ENCODE results near the gene ATP6V1B1.
A peak's percentile ranks its signal among the peaks of the same experiment; 100 is the strongest.

The ATP6V1B1 gene

DNA sequence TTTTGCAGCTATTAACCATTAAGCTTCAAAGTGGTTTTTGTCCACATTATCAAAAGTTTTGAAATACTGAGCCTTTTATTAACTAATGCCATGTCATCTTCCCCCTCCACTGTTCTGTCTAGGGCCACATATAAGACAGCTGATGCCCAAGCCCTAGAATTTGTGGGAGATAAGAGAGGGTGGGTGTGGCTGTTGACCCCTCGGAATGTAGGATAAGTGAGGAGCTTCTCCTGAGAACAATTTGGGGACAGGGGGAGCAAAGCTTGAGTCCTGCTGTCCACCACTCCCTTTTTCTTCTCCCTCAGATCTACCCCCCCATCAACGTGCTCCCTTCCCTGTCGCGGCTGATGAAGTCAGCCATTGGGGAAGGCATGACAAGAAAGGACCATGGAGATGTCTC lies 28.4 kb downstream of the ATP6V1B1 start:
- TF ChIP-seq, protein P1, sequence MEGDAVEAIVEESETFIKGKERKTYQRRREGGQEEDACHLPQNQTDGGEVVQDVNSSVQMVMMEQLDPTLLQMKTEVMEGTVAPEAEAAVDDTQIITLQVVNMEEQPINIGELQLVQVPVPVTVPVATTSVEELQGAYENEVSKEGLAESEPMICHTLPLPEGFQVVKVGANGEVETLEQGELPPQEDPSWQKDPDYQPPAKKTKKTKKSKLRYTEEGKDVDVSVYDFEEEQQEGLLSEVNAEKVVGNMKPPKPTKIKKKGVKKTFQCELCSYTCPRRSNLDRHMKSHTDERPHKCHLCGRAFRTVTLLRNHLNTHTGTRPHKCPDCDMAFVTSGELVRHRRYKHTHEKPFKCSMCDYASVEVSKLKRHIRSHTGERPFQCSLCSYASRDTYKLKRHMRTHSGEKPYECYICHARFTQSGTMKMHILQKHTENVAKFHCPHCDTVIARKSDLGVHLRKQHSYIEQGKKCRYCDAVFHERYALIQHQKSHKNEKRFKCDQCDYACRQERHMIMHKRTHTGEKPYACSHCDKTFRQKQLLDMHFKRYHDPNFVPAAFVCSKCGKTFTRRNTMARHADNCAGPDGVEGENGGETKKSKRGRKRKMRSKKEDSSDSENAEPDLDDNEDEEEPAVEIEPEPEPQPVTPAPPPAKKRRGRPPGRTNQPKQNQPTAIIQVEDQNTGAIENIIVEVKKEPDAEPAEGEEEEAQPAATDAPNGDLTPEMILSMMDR (IDR thresholded peaks at IDR 0.05; ENCODE audit: borderline replicate concordance, insufficient read depth, low read depth, low read length), result no peak
- no peak overlapping the region for H3K4me3 ChIP-seq (ENCODE audit: low read depth, low read length)

DNA sequence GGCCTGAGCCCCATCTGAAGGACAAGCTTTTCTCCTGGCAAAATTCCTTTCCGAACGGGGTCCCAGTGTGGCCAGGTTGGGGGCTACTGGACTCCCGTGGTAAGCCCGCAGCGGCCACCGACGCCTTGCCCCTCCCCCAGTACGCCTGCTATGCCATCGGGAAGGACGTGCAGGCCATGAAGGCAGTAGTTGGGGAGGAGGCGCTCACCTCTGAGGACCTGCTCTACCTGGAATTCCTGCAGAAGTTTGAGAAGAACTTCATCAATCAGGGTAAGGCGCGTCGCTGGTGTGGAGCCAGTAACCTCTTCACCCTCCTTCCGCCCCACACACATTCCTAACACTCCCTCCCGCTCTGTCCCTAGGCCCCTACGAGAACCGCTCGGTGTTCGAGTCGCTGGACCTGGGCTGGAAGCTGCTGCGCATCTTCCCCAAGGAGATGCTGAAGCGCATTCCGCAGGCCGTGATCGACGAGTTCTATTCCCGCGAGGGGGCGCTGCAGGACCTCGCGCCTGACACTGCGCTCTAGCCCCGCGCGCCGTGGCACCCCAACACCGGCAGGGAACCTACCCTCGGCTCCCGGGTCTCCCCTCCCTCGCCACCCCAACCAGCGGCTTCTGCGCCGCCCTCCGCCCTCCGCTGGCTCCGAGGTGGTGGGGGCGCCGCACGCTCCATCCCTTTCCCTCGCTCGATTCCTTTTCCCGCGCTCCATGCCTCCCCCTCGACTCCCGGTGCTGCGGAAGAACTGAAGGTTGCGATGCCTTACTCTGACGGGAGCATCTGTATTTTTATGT lies 29.1 kb downstream of the ATP6V1B1 start:
- H3K4me3 ChIP-seq (ENCODE audit: low read depth, low read length), result peak overlapping the region; percentile 48
- TF ChIP-seq, protein P1 (IDR thresholded peaks at IDR 0.05; ENCODE audit: borderline replicate concordance, insufficient read depth, low read depth, low read length), result peak; percentile 95

DNA sequence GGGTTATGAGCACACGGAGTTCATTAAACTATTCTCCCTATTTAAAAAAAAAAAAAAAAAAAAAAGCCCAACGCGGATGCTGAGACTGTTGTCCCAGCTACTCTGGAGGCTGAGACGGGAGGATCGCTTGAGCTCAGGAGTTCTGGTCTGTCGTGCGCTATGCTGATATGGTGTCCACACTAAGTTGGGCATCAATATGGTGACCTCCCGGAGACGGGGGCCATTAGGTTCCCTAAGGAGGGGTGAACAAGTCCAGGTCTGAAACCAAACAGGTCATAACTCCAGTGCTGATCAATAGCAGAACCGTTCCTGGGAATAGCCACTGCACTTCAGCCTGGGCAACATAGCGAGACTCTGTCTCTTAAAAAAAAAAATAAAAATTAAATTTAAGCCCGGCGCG lies 29.8 kb downstream of the ATP6V1B1 start:
- peak overlapping the region; percentile 48 for H3K4me3 ChIP-seq (ENCODE audit: low read depth, low read length)

DNA sequence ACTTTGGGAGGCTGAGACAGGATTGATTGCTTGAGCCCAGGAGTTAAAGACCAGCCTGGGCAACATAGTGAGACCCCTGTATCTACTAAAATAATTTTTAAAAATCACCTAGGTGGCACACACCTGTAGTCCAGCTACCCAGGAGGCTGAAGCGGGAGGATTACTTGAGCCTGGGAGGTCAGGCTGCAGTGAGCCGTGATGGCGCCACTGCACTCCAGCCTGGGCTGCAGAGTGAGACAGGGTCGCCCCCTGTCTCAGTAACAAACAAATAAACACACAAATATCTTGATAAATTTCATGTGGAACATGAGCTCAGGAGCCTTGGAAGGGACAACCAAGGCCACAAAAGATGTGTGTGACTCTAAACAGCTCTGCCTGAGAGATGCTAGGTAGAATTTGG lies 31.0 kb downstream of the ATP6V1B1 start:
- TF ChIP-seq, protein P1 (IDR thresholded peaks at IDR 0.05; ENCODE audit: borderline replicate concordance, insufficient read depth, low read depth, low read length), result no peak
- no peak overlapping the region for H3K4me3 ChIP-seq (ENCODE audit: low read depth, low read length)

More for the DNA sequence above, 29.8 kb downstream of the ATP6V1B1 start:
- TF ChIP-seq, protein P1 (IDR thresholded peaks at IDR 0.05; ENCODE audit: borderline replicate concordance, insufficient read depth, low read depth, low read length), result no peak

DNA sequence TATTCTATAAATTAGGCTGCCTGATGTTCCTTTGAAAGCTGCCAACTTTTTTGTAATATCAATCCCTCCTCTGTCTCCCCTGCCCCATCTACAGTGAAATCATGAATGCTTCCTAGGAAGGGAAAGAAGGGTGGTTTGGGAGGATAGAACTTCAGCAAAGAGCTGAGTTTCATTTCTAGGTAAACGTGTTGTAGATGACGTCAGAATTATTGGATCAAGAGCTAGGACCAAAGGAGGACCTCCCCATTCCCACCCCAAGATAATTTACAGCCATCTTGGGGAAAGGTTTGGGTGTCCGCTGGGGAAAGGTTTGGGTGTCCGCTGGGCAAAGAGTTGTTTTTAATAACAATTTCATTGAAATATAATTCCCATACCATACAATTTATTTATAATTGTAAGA lies 31.5 kb downstream of the ATP6V1B1 start:
- H3K4me3 ChIP-seq (ENCODE audit: low read depth, low read length), result no peak overlapping the region
- TF ChIP-seq, protein P1 (IDR thresholded peaks at IDR 0.05; ENCODE audit: borderline replicate concordance, insufficient read depth, low read depth, low read length), result no peak

DNA sequence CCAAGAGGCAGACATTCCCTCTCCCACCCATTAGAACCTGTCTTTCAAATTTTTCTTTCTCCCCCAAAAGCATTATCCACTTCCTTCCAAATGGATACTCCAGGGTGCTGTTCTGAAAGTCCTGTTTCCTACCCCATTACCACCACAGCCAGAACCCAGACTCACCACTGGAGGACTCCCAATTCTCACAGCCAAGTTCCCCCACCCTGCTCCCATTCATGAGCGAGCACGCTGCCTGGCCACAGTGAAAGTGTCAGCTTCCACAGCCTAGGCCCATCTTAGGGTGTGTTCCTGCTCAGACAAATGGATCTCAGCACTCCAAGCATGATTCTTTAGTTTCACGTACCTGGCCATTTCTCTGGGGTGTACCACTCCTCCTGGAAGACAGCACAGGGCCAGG lies 38.9 kb downstream of the ATP6V1B1 start:
- TF ChIP-seq, protein P1 (IDR thresholded peaks at IDR 0.05; ENCODE audit: borderline replicate concordance, insufficient read depth, low read depth, low read length), result no peak
- H3K4me3 ChIP-seq (ENCODE audit: low read depth, low read length), result no peak overlapping the region

DNA sequence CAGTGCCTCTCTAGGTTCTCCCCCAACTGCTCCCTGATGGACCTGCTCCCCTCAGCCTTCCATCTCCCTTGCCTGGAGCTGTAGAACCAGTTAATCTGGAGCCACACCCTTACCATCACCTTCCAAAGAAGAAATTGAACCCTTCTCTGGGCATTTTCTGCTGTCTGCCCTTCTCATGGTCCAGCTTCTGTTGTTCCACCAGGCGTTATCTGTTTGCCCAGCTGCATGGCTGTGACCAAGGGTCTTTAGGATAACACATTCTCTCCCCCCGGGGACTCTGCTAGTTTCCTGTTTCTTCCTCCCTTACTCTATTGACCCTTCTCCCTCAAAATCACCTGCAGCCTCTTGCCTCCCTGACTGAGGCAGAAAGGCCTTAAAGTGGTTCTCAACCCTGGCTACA lies 39.5 kb downstream of the ATP6V1B1 start:
- H3K4me3 ChIP-seq (ENCODE audit: low read depth, low read length), result no peak overlapping the region
- TF ChIP-seq, protein P1 (IDR thresholded peaks at IDR 0.05; ENCODE audit: borderline replicate concordance, insufficient read depth, low read depth, low read length), result no peak

Measured in GM12875 (cell line).